ENCODE data around the gene MYL11.

DNA sequence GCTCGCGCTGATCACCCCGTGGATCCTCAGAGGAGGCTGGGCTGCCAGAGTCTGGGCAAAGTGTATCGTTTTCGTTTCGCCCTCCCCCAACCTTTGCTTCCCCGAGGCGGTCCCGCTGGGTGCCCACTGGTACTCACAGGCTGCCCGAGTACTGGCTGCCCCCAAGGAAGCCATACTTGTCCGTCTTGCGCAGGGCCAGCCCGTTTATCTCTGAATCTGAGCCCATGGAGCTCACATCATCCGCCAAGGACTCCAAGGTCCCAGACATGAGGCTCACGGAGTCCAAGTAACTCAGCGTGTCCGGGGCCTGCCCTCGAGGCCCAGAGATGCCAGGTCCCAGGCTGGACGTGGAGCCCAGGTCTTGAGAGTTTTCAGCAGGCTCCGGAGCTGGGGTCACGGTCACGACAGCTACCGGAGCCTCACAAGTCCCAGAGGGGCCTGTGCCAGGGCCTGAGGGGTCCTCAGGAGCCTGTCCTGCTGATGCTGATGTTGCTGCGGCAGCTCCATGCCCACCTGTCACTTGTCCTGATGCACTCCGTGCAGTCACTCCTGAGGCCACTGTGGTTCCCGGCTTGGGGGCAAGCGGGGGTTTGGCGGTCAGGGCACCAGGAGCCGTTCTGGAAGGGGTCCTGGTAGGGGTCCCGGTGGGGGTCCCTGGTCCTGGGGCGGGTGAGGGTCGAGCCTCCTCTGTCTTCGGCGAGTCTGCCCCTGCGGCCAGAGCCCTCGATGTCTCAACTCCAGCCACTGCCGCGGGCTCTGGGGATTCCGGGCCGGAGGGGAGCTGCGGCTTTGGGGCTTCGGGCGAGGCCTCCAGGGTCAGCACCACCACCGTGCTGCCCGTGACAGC lies 5.3 kb upstream of the MYL11 start:
- TF ChIP-seq, protein P1, sequence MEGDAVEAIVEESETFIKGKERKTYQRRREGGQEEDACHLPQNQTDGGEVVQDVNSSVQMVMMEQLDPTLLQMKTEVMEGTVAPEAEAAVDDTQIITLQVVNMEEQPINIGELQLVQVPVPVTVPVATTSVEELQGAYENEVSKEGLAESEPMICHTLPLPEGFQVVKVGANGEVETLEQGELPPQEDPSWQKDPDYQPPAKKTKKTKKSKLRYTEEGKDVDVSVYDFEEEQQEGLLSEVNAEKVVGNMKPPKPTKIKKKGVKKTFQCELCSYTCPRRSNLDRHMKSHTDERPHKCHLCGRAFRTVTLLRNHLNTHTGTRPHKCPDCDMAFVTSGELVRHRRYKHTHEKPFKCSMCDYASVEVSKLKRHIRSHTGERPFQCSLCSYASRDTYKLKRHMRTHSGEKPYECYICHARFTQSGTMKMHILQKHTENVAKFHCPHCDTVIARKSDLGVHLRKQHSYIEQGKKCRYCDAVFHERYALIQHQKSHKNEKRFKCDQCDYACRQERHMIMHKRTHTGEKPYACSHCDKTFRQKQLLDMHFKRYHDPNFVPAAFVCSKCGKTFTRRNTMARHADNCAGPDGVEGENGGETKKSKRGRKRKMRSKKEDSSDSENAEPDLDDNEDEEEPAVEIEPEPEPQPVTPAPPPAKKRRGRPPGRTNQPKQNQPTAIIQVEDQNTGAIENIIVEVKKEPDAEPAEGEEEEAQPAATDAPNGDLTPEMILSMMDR (IDR thresholded peaks at IDR 0.05), result no peak
- no peak for TF ChIP-seq POLR2A (IDR thresholded peaks at IDR 0.05)
